Stomach (tissue), 4 donors: ENCODE results near the gene CYP4F12.

ENCODE experiments used
- POLR2A ChIP-seq, 4 donors: fragments of 450-650 bp; IDR thresholded peaks; one replicate each; pipeline ENCODE4 v1.6.1; 2016; ENCODE audit warnings: antibody characterized with exemption in 4 of 4, control low read depth in 2 of 4, mild to moderate bottlenecking in 1 of 4, moderate library complexity in 1 of 4
- POLR2AphosphoS5 ChIP-seq, 3 donors: sonication (generic); formaldehyde crosslinking; IDR thresholded peaks; one replicate each; pipeline ENCODE4 v1.6.1; 2016; ENCODE audit warnings: antibody characterized with exemption in 3 of 3
- TF ChIP-seq, protein P1 (sequence below), 7 experiments: fragments of 450-650 bp in 4 of 7; fragments of 200-600 bp in 3 of 7; sonication (generic) in 3 of 7; IDR thresholded peaks; one replicate each; pipeline ENCODE4 v1.5.1; 2016 to 2019; ENCODE audit warnings: antibody characterized with exemption in 7 of 7, control low read depth in 2 of 7, mild to moderate bottlenecking in 1 of 7

DNA sequence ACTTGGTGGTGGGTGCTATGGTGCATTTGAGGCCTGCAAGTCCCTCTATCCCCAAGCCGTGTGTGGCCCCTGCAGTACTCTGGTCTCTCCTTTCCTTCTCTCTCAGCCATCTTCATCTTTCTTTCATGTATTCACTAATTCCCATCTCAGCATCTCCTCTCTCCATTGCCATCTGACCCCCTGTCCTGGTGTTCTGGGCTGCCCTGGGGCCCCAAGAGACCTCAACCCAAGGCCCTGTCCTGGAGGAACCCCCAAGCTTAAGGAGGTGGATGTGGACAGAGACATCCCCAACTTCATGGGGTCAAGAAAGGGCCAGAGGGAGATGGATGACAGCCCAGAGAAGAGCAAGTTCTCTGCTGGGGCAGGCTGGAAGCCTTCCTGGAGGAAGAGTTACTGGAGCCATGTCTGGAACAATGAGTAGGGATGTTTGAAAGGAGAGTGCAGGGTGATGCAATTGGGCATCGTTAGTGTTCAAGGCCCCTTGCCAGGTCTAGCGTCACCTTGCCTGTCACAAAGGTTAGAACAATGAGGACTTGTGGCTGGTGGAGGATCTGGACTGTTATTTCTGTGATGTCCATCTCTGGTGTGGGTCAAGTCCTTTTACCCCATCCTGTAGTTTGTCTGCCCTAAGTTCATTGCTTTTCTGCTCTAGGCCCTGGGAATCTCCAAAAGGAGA is 28.7 kb upstream of the CYP4F12 start:
- TF ChIP-seq POLR2A (IDR thresholded peaks at IDR 0.05) (no peak), POLR2AphosphoS5 (IDR thresholded peaks at IDR 0.05) (no peak)
- TF ChIP-seq, protein P1, sequence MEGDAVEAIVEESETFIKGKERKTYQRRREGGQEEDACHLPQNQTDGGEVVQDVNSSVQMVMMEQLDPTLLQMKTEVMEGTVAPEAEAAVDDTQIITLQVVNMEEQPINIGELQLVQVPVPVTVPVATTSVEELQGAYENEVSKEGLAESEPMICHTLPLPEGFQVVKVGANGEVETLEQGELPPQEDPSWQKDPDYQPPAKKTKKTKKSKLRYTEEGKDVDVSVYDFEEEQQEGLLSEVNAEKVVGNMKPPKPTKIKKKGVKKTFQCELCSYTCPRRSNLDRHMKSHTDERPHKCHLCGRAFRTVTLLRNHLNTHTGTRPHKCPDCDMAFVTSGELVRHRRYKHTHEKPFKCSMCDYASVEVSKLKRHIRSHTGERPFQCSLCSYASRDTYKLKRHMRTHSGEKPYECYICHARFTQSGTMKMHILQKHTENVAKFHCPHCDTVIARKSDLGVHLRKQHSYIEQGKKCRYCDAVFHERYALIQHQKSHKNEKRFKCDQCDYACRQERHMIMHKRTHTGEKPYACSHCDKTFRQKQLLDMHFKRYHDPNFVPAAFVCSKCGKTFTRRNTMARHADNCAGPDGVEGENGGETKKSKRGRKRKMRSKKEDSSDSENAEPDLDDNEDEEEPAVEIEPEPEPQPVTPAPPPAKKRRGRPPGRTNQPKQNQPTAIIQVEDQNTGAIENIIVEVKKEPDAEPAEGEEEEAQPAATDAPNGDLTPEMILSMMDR (IDR thresholded peaks at IDR 0.05), result no peak
